Cortex of kidney (tissue), 1 donor: Measurements from ENCODE around the gene PHOSPHO2.
"Not testable (repeated sequence)": the region's sequence is repeated elsewhere in the genome, so short reads cannot be mapped to it uniquely, and the experiment has no call there.

Experiments
- DNase-seq: peaks from one replicate; lab custom pipeline; 2025; lab: John Stamatoyannopoulos, UW

PHOSPHO2 gene

GRCh38 chr2:169684135-169684565 is 10.1 kb upstream of the PHOSPHO2 start:
- no peak for DNase-seq

GRCh38 chr2:169684712-169685111 is 9.6 kb upstream of the PHOSPHO2 start:
- DNase-seq: not testable (repeated sequence)

GRCh38 chr2:169686825-169687224 is 7.4 kb upstream of the PHOSPHO2 start:
- DNase-seq: not testable (repeated sequence)

GRCh38 chr2:169687943-169688342 is 6.3 kb upstream of the PHOSPHO2 start:
- not testable (repeated sequence) for DNase-seq

- DNase-seq: no peak
Observed at GRCh38 chr2:169690958-169691357, 3.3 kb upstream of the PHOSPHO2 start.

- no peak for DNase-seq
Observed at GRCh38 chr2:169692718-169693117, 1.6 kb upstream of the PHOSPHO2 start.

GRCh38 chr2:169693360-169693759 is 909 bp upstream of the PHOSPHO2 start:
- no peak for DNase-seq

- DNase-seq: no peak
Observed at GRCh38 chr2:169694894-169695260, 608 bp downstream of the PHOSPHO2 start.

- no peak for DNase-seq
Observed at GRCh38 chr2:169696381-169696780, 2.1 kb downstream of the PHOSPHO2 start.

- DNase-seq: not testable (repeated sequence)
Observed at GRCh38 chr2:169699173-169699572, 4.9 kb downstream of the PHOSPHO2 start.

- DNase-seq: no peak
Observed at GRCh38 chr2:169702996-169703395, 8.7 kb downstream of the PHOSPHO2 start.

- no peak for DNase-seq
Observed at GRCh38 chr2:169704160-169704708, 10.0 kb downstream of the PHOSPHO2 start.

GRCh38 chr2:169705927-169706326 is 11.7 kb downstream of the PHOSPHO2 start:
- DNase-seq: no peak

GRCh38 chr2:169707626-169708025 is 13.4 kb downstream of the PHOSPHO2 start:
- no peak for DNase-seq

GRCh38 chr2:169709331-169709730 is 15.1 kb downstream of the PHOSPHO2 start:
- no peak for DNase-seq

GRCh38 chr2:169709981-169710380 is 15.7 kb downstream of the PHOSPHO2 start:
- no peak for DNase-seq

- no peak for DNase-seq
Observed at GRCh38 chr2:169711751-169712509, 17.7 kb downstream of the PHOSPHO2 start.

- no peak for DNase-seq
Observed at GRCh38 chr2:169712791-169713227, 18.5 kb downstream of the PHOSPHO2 start.

GRCh38 chr2:169713331-169713730 is 19.1 kb downstream of the PHOSPHO2 start:
- no peak for DNase-seq

- DNase-seq: no peak
Observed at GRCh38 chr2:169714699-169715098, 20.4 kb downstream of the PHOSPHO2 start.

GRCh38 chr2:169715379-169716237 is 21.3 kb downstream of the PHOSPHO2 start:
- no peak for DNase-seq

- no peak for DNase-seq
Observed at GRCh38 chr2:169716238-169716886, 22.1 kb downstream of the PHOSPHO2 start.
